ENCODE results near the gene PPP1R10. TPM values are rescaled to one million over a fixed set of nuclear protein-coding genes. Genes with fewer than 3 reads are reported as not detected.

The PPP1R10 gene
- total RNA-seq, 2 donors from 2014 or later = 138 to 154 TPM

DNA sequence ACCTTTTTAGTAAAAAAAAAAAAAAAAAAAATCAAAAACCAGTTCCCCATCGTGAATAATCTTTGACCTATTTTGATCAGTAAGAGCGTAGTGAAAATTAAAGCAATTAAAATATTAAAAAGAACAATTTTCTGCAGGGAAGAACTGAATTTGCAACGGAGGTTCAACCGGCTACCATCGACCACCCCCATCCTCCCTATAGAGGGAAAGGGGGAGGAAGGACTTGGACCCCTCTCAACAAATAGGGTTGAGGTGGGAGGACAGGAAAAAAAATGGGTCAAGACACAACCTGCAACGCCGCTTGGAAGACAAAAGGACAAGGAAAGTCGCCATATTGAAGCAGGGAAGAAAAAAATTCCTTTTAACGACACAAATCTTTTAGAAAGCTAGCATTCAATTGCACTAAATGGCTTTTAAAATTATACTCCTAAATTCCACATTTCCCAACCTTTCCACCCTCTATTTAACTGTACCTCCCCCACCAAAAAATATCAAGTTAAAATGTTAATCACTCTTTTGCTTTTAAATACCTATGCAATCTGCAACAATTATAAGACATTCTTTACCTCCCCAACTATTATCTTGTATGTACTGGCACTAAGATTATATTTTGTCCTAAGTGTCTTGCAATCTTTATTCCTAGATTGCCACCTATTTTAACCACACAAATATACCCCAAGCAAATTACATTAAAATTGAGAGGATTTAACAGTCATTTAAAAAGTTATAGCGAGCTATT is 1.7 kb downstream of the PPP1R10 start:
- ATAC-seq (replicated peaks in 1 of 2) = peak; percentile 14 to 20

DNA sequence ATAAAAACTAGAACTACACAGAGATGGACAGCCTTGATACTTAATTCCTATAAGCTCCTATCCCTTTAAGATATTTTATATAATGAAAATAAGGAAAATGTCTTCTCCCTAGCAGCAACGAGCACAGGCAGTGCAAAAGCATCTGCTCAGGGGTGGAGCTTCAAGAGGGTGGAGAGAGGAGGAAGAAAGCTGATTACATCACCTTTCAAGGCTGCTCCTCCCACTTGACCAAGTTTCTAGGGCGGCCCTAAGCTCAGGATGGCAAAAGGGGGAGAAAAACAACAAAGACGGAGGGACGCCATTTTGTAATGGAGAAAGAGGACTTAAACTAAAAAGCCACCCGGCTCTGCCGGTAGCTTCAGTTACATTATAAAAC is 2.2 kb downstream of the PPP1R10 start:
- peaks cover 74% of the 10 kb centered on the region for H3K4me1 Mint-ChIP-seq (ENCODE audit: low read depth)

More for the DNA sequence above, 1.7 kb downstream of the PPP1R10 start:
- no peaks in the 10 kb centered on the region for H3K27me3 Mint-ChIP-seq (ENCODE audit: low read depth)
- peak overlapping the region; percentile 100 for H3K27ac Mint-ChIP-seq
- H3K36me3 Mint-ChIP-seq (ENCODE audit: insufficient read depth in 2 of 2) = peaks cover 35 to 64% of the 10 kb centered on the region in 2 donors
- H3K4me1 Mint-ChIP-seq (ENCODE audit: low read depth) = peaks cover 70% of the 10 kb centered on the region
- peak; percentile 64 to 71 for DNase-seq
- H3K9me3 Mint-ChIP-seq = no peaks in the 10 kb centered on the region
- peak overlapping the region; percentile 97 to 98 for H3K4me3 Mint-ChIP-seq

DNA sequence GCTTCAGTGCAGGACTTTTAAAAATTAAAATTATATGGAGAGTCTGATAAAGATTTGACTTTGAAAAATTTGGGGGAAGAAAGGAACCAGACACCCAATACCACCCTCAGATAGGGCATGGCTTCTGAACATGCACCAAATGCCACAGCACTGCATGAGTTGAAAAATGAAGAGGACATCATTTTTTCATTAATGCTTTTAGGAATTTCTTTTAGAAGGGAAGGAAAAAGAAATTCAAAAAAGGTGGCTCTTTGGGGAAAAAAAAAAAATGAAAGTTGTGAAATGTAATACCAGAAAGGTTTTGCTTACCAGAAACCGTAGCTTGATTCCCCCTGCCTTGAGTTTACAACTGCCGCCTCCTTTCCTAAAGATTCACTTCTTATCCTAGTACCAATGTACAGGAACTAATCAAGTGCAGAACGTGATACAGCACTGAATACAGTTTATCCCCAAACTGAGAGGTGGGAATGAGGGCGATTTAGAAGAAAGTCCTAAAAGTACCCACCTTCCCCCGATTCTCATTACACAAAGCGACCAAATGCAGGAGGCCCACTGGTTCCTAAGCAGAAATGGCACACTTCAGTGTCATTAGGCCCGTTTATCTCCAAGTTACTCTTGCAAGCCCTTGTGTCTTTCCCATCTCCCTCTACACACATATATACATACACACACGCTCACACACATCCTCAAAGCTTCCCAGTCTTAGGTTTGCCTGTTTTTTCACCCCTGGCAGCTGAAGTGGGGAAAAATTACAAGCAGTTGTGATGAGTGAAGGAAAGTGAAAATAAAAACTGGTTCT is 2.8 kb downstream of the PPP1R10 start:
- no peaks in the 10 kb centered on the region for H3K9me3 Mint-ChIP-seq
- H3K4me3 Mint-ChIP-seq = peak overlapping the region; percentile 97 to 98
- no peaks in the 10 kb centered on the region for H3K27me3 Mint-ChIP-seq (ENCODE audit: low read depth)
- H3K27ac Mint-ChIP-seq = peak overlapping the region; percentile 100
- ATAC-seq (replicated peaks in 1 of 2) = no peak
- peak in 1 of 2 donors; percentile 21 for DNase-seq
- peaks cover 74% of the 10 kb centered on the region for H3K4me1 Mint-ChIP-seq (ENCODE audit: low read depth)
- peaks cover 41 to 67% of the 10 kb centered on the region in 2 donors for H3K36me3 Mint-ChIP-seq (ENCODE audit: insufficient read depth in 2 of 2)

More for the DNA sequence above, 2.2 kb downstream of the PPP1R10 start:
- Mint-ChIP-seq H3K9me3 (no peaks in the 10 kb centered on the region), H3K36me3 (ENCODE audit: insufficient read depth in 2 of 2) (peaks cover 38 to 67% of the 10 kb centered on the region in 2 donors), H3K27ac (peak overlapping the region; percentile 100), H3K4me3 (peak overlapping the region; percentile 97 to 98), H3K27me3 (ENCODE audit: low read depth) (no peaks in the 10 kb centered on the region)
- ATAC-seq (replicated peaks in 1 of 2) = peak; percentile 45 to 61
- DNase-seq = peak; percentile 87 to 90

DNA sequence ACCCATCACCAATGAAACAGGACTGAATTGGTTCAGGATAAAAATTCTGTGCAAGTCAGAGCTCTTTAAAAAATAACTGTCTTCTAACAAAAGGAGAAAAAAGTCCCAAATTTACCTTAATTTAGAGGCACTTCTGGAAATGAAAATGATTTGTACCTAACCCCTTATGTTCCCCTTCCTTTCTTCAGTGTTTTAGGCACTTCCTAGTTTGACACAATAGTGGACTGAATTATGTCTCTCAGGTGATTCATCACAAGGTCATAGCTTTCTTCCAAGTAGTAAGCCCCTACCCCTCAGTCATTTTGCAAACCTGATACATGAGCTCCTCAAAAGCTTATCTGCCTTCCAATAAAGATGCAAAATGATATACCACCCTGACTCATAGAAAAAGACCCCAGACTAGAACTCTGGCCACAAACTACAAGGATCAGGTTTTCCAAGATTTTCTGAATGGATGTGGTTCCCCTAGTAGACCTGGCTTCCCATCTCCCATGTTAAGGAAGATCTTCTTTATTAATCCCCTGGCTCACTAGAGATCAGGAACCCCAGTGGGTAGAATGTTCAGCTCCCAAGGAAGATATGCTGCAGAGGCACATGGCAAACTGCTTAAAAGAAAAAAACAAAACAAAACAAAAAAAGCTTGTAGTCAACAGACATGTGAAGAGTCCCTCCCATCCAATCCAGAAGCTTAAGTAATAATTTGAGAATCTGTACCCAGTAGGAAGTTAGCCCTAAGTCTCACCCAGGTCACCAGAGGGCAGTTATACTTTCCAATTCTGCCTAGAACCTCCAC is 3.6 kb downstream of the PPP1R10 start:
- no peaks in the 10 kb centered on the region for H3K27me3 Mint-ChIP-seq (ENCODE audit: low read depth)
- no peaks in the 10 kb centered on the region for H3K9me3 Mint-ChIP-seq
- DNase-seq (no peak), ATAC-seq (replicated peaks in 1 of 2) (peak; percentile 9 to 14)
- peaks cover 46 to 70% of the 10 kb centered on the region in 2 donors for H3K36me3 Mint-ChIP-seq (ENCODE audit: insufficient read depth in 2 of 2)
- H3K27ac Mint-ChIP-seq = peak overlapping the region; percentile 100
- peak overlapping the region; percentile 97 to 98 for H3K4me3 Mint-ChIP-seq
- H3K4me1 Mint-ChIP-seq (ENCODE audit: low read depth) = peaks cover 74% of the 10 kb centered on the region

DNA sequence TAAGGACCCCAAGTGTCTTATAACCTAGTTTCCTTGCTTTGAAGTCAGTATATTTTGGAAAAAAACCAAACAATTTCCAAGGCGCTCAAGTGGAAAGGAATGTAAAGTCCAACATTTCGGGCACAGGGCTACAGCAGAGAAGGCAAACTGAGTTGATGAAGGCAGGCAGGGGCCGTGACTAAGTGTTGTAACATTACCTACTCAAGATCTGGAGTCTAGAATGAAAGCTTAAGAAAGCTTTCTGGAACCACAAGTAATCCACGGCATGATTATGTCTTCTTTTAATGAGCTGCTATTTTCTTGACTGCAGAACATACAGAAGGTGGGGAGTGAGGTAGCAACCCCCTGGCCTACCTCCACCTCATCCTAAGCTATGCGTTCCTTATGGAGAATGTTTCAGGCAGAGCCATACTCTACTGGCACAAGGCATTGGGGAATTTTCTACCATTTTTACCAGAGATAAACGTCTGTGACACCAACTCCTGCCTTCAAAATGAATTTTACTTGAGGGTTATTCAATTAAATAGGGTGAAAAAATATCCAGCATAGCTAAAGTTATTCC is 4.3 kb downstream of the PPP1R10 start:
- peaks cover 46 to 73% of the 10 kb centered on the region in 2 donors for H3K36me3 Mint-ChIP-seq (ENCODE audit: insufficient read depth in 2 of 2)
- peak overlapping the region; percentile 97 to 98 for H3K4me3 Mint-ChIP-seq
- H3K27ac Mint-ChIP-seq = peak overlapping the region; percentile 100
- no peak for ATAC-seq (replicated peaks in 1 of 2)
- DNase-seq = no peak
- H3K4me1 Mint-ChIP-seq (ENCODE audit: low read depth) = peaks cover 78% of the 10 kb centered on the region
- no peaks in the 10 kb centered on the region for H3K27me3 Mint-ChIP-seq (ENCODE audit: low read depth)
- H3K9me3 Mint-ChIP-seq = no peaks in the 10 kb centered on the region

DNA sequence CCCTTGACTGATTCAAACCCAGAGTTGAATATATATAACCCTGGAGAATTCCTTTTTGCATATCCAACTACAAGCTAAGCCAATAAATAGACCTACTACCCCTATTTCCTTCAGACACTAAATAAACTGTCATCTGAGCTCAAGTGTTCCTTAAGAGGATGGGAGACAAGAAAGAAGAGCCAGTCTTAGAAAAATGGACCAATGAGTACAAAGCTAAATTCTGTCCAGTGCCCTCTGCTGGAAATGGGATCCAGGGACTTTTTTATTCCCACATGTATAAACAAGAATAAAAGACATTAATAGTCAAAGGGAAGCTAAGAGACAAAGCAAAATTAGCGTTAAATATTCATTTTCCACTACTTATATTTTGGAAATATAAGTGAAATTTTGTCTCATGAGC is 4.8 kb downstream of the PPP1R10 start:
- peaks cover 79% of the 10 kb centered on the region for H3K4me1 Mint-ChIP-seq (ENCODE audit: low read depth)
- H3K4me3 Mint-ChIP-seq = peak overlapping the region; percentile 6 to 52
- H3K36me3 Mint-ChIP-seq (ENCODE audit: insufficient read depth in 2 of 2) = peaks cover 48 to 77% of the 10 kb centered on the region in 2 donors
- H3K27me3 Mint-ChIP-seq (ENCODE audit: low read depth) = no peaks in the 10 kb centered on the region
- H3K27ac Mint-ChIP-seq = peak overlapping the region; percentile 89
- no peaks in the 10 kb centered on the region for H3K9me3 Mint-ChIP-seq
- DNase-seq (no peak), ATAC-seq (replicated peaks in 1 of 2) (no peak)

DNA sequence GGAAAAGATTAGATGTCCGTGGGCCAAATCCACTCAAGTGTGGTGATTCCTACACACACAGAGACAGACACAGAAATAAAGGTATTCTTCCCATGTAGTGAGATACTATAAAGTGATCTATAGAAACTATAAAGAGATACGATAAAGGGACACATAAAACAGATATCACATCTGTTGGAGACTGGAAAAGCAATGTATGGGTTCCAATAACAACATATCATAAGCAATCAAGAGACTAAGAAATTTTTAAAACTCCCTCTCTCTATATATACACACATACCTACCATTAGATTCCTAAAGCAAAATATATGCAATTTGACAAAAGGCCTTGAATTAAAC is 5.2 kb downstream of the PPP1R10 start:
- Mint-ChIP-seq H3K4me3 (peak overlapping the region; percentile 6 to 52), H3K27me3 (ENCODE audit: low read depth) (no peaks in the 10 kb centered on the region), H3K36me3 (ENCODE audit: insufficient read depth in 2 of 2) (peaks cover 45 to 73% of the 10 kb centered on the region in 2 donors), H3K27ac (peak overlapping the region; percentile 89), H3K9me3 (no peaks in the 10 kb centered on the region), H3K4me1 (ENCODE audit: low read depth) (peaks cover 76% of the 10 kb centered on the region)
- DNase-seq (no peak), ATAC-seq (replicated peaks in 1 of 2) (no peak)

DNA sequence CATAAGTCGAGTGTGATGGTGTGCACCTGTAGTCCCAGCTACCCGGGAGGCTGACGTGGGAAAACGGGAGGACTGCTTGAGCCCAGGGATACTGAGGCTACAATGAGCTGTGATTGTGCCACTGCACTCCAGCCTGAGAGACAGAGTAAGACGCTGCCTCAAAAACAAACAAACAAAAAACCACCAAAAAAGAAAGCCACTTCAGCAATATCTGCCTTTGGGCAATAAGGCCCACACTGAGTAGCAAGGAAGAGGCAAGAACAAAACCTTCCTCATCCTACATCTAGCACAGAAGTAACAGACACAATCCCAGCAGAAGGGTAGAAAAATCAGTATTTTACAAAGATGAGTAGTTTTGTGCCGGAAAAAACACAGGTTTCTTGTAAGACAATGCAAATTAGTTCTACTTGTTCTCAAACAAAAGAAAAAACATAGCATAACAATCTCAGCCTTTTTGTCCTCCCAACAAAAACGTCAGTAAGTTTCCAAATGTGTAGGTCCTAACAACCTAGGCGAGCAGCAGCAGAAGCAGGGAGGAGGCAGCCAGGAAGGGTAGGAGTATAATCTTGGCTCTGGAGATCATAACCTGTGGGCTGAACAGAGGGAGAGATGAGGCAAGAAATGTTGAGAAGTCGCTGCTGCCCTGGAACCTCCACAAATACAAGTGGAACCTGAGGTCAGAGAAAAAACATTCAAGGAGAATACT is 5.7 kb downstream of the PPP1R10 start:
- H3K27me3 Mint-ChIP-seq (ENCODE audit: low read depth) = no peaks in the 10 kb centered on the region
- H3K27ac Mint-ChIP-seq = peak overlapping the region; percentile 89
- peaks cover 81% of the 10 kb centered on the region for H3K4me1 Mint-ChIP-seq (ENCODE audit: low read depth)
- H3K9me3 Mint-ChIP-seq = no peaks in the 10 kb centered on the region
- H3K36me3 Mint-ChIP-seq (ENCODE audit: insufficient read depth in 2 of 2) = peaks cover 42 to 72% of the 10 kb centered on the region in 2 donors
- peak overlapping the region in 1 of 2 donors; percentile 52 for H3K4me3 Mint-ChIP-seq
- ATAC-seq (replicated peaks in 1 of 2) (no peak), DNase-seq (no peak)

DNA sequence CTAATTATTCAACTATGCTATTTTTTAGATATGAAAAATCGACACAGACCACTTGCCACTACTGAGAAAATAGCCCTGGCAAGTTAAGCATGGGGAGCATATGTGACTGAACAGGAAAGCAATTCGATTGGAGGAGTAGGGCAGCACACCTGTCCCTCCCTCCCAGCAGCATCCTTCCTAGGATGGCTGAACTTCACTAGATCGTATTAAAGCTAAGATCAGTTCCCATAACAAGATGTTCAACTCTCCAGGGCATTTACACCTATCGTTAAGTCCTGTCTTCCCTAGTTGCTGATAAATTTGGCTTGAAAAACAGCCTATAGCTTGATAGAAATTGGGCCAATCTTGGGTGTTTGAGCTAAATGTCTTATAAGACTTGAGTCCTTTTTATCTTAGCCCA is 7.0 kb downstream of the PPP1R10 start:
- Mint-ChIP-seq H3K27me3 (ENCODE audit: low read depth) (no peaks in the 10 kb centered on the region), H3K4me1 (ENCODE audit: low read depth) (peaks cover 88% of the 10 kb centered on the region), H3K27ac (peak overlapping the region; percentile 89), H3K4me3 (peak overlapping the region in 1 of 2 donors; percentile 39), H3K36me3 (ENCODE audit: insufficient read depth in 2 of 2) (peaks cover 37 to 68% of the 10 kb centered on the region in 2 donors), H3K9me3 (no peaks in the 10 kb centered on the region)
- DNase-seq (no peak), ATAC-seq (replicated peaks in 1 of 2) (no peak)

DNA sequence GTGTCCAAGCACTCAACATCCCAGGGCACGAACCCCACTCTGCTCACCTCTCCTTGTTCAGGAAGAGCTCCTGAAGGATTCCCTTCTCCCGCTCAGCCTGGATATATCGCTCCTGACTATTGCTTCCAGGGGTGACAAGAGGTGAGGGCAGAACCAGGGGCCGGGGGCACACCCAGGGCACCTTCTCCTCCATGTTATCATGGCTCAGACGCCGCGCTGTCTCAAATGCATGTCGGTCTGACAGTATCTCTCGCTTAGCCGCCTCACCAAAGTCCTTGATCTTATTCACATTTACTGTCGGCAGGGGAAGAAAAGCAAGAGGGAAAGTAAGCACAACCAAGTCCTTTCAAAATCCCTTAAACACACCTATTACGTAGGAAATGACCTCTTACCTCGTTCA is 13.1 kb downstream of the PPP1R10 start:
- H3K4me1 Mint-ChIP-seq (ENCODE audit: low read depth) = peaks cover 41% of the 10 kb centered on the region
- no peaks in the 10 kb centered on the region for H3K9me3 Mint-ChIP-seq
- H3K36me3 Mint-ChIP-seq (ENCODE audit: insufficient read depth in 2 of 2) = peaks cover 26 to 45% of the 10 kb centered on the region in 2 donors
- no peaks in the 10 kb centered on the region for H3K27me3 Mint-ChIP-seq (ENCODE audit: low read depth)
- ATAC-seq (replicated peaks in 1 of 2) (no peak), DNase-seq (no peak)
- no peak overlapping the region for H3K4me3 Mint-ChIP-seq
- no peak overlapping the region for H3K27ac Mint-ChIP-seq

DNA sequence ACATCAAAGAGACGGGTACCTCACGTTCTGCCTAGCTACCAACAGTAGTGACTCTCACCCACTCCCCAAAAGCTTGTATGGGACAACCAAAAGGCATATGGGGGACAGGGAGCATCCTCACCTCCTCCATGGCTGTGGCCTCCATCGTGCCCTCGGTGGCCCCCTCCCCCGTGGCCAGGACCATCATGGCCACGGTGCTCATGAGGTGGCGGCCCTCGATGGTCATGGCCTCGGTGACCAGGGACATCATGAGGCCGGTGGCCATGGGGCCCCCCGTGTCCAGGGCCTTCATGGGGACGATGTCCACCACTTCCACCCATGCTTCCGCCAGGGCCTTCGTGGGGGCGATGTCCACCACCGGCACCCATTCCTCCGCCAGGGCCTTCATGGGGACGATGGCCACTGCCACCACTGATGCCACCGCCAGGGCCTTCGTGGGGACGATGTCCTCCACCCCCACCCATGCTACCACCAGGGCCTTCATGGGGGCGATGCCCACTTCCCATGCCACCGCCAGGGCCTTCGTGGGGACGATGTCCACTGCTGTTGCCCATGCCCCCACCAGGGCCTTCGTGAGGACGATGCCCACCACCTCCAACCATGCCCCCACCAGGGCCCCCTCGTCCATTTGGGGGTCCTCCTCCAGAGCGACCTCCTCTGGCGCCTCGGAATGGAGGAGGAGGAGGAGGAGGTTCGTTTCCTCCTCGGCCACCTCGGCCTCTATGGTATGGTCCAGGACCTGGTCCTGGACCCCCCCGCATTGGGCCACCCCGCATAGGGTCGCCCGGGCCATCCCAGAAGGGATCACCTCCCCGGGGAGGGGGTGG is 15.0 kb downstream of the PPP1R10 start:
- ATAC-seq (replicated peaks in 1 of 2) = no peak
- Mint-ChIP-seq H3K36me3 (ENCODE audit: insufficient read depth in 2 of 2) (peaks cover 16 to 33% of the 10 kb centered on the region in 2 donors), H3K4me3 (no peak overlapping the region), H3K27me3 (ENCODE audit: low read depth) (no peaks in the 10 kb centered on the region), H3K4me1 (ENCODE audit: low read depth) (peaks cover 35% of the 10 kb centered on the region), H3K27ac (no peak overlapping the region), H3K9me3 (no peaks in the 10 kb centered on the region)
- no peak for DNase-seq
